HepG2 (cell line): Measurements from ENCODE around the gene GRP. TPM values are rescaled to one million over a fixed set of nuclear protein-coding genes. Genes with fewer than 3 reads are reported as not detected.

Experiments
- ATAC-seq: fragments of 200-7000 bp; cut with Tn5 transposase; 3 replicates; pipeline ENCODE4 v1.9.1; 2020; ENCODE audit warnings: mild to moderate bottlenecking, moderate library complexity
- BruUV-seq: library from RNA; stranded (reverse); fragments of 400-500 nt; replicated peaks from 2 replicates; lab custom pipeline; 2021; lab: Mats Ljungman, UMichigan
- CTCF ChIA-PET: fragments of 300-600 bp; formaldehyde crosslinking; extraction: SDS; loops from one replicate; lab custom pipeline; 2021; ENCODE audit warnings: low total read pairs, inconsistent platforms, low intra/inter-chr PET ratio; lab: Yijun Ruan, JAX
- POLR2A ChIA-PET: fragments of 350-600 bp; sonication (Branson Sonifier 250); formaldehyde crosslinking; loops from one replicate; lab custom pipeline; 2020; ENCODE audit warnings: antibody characterized with exemption, inconsistent platforms; lab: Yijun Ruan, JAX
- DNase-seq: peaks from one replicate; pipeline ENCODE4 v3.0.0-alpha.2; 2015; ENCODE audit warnings: low spot score
- FAIRE-seq: peaks from 3 replicates; lab custom pipeline; 2011; peaks lifted over from hg19 to GRCh38; lab: Jason Lieb, UNC
- H2AFZ ChIP-seq: one replicate; pipeline ENCODE4 v1.6.1; 2011; ENCODE audit warnings: low read length, inconsistent platforms
- H3K27ac ChIP-seq: fragments of 300-600 bp; 3 replicates; pipeline ENCODE4 v1.8.0; 2011; ENCODE audit warnings: mixed run types, mild to moderate bottlenecking, mixed read lengths, low read length, inconsistent platforms; ENCODE audit not compliant: insufficient read depth; ENCODE audit errors: extremely low read length
- H3K27me3 ChIP-seq, 2 experiments: fragments of 200-600 bp in 1 of 2; 2 replicates in 1 of 2; 3 replicates in 1 of 2; pipeline versions ENCODE4 v1.6.0 to v1.8.0; 2011; ENCODE audit warnings: low read length in 2 of 2, mild to moderate bottlenecking in 2 of 2, moderate library complexity in 2 of 2, inconsistent platforms in 1 of 2; ENCODE audit not compliant: insufficient read depth in 2 of 2, control insufficient read depth in 1 of 2
- H3K36me3 ChIP-seq, 2 experiments: fragments of 200-600 bp in 1 of 2; replicated peaks in 1 of 2; 2 replicates in 1 of 2; 3 replicates in 1 of 2; pipeline versions ENCODE4 v1.5.1 to v1.8.0; 2011; ENCODE audit warnings: low read length in 2 of 2, inconsistent platforms in 1 of 2; ENCODE audit not compliant: insufficient read depth in 2 of 2, control insufficient read depth in 1 of 2
- H3K4me1 ChIP-seq: 2 replicates; pipeline ENCODE4 v1.5.1; 2012; ENCODE audit warnings: low read length, inconsistent platforms; ENCODE audit not compliant: insufficient read depth
- H3K4me2 ChIP-seq: 2 replicates; pipeline ENCODE4 v1.6.0; 2011; ENCODE audit warnings: low read depth, low read length, inconsistent platforms
- H3K4me3 ChIP-seq, 3 experiments: fragments of 200-600 bp in 1 of 3; sonication (generic), shearing (Covaris generic) in 1 of 3; replicated peaks in 1 of 3; 2 replicates each; pipeline ENCODE4 v1.5.1; 2011 to 2016; ENCODE audit warnings: low read length in 3 of 3, inconsistent platforms in 2 of 3, low read depth in 2 of 3, mild to moderate bottlenecking in 2 of 3, control low read depth in 1 of 3, mixed read lengths in 1 of 3; ENCODE audit not compliant: insufficient read depth in 1 of 3
- H3K79me2 ChIP-seq: one replicate; pipeline ENCODE4 v1.6.1; 2011; ENCODE audit warnings: low read length, inconsistent platforms; ENCODE audit not compliant: insufficient read depth
- H3K9ac ChIP-seq: 2 replicates; pipeline ENCODE4 v1.6.0; 2011; ENCODE audit warnings: mild to moderate bottlenecking, low read depth, low read length, inconsistent platforms; ENCODE audit not compliant: insufficient read depth
- H3K9me3 ChIP-seq: 2 replicates; pipeline ENCODE4 v1.5.1; 2012; ENCODE audit warnings: mild to moderate bottlenecking, low read length
- H4K20me1 ChIP-seq: 2 replicates; pipeline ENCODE4 v1.6.0; 2011; ENCODE audit warnings: inconsistent platforms, mild to moderate bottlenecking, low read length, moderate library complexity; ENCODE audit not compliant: insufficient read depth
- MLLT10 ChIP-seq: sonication (generic); formaldehyde crosslinking; IDR thresholded peaks from 2 replicates; pipeline ENCODE4 v1.4.0; 2020; ENCODE audit warnings: missing genetic modification reagents
- PHF20 ChIP-seq: sonication (generic); formaldehyde crosslinking; IDR thresholded peaks from 2 replicates; pipeline ENCODE4 v1.5.0; 2020; ENCODE audit warnings: mild to moderate bottlenecking, missing genetic modification reagents
- SETDB1 ChIP-seq: sonication (generic); formaldehyde crosslinking; IDR thresholded peaks from 2 replicates; pipeline ENCODE4 v1.5.1; 2020; ENCODE audit warnings: missing genetic modification reagents, mild to moderate bottlenecking, borderline replicate concordance
- ZFX ChIP-seq: sonication (generic); formaldehyde crosslinking; IDR thresholded peaks from 2 replicates; pipeline ENCODE4 v1.4.0; 2020; ENCODE audit warnings: mild to moderate bottlenecking, low read depth, missing genetic modification reagents, moderate library complexity
- whole genome bisulfite sequencing: methylation state at CpG from one replicate; pipeline ENCODE4 v1.1.6; 2017; ENCODE audit warnings: low lambda C conversion rate; 5-methylcytosine and 5-hydroxymethylcytosine counted together
- in situ Hi-C: cut with HindIII; loops from 2 replicates; pipeline ENCODE4 v1.10.0; 2017; ENCODE audit warnings: low pct_unique_long_range_greater_than_20kb; ENCODE audit not compliant: extremely low pct_ligation_motif_present
- intact Hi-C: fragments of 100-400 bp; cut with micrococcal nuclease; formaldehyde crosslinking; loops from one replicate; pipeline ENCODE4 v1.10.0; 2022; ENCODE audit not compliant: unreplicated experiment
- polyA plus RNA-seq, 8 experiments: library from polyadenylated mRNA; depleted of rRNA in 3 of 8; stranded (reverse) in 7 of 8; unstranded in 1 of 8; fragments of >200 nt; fragmentation: Illumina TruSeq in 4 of 8; extraction: Trizol in 4 of 8; gene quantifications; 2 replicates each; pipeline versions ENCODE4 v1.2.1 to v1.2.3, GENCODE V29; 2011 to 2016; ENCODE audit warnings: low read depth in 4 of 8, missing spikeins in 1 of 8, mixed read lengths in 1 of 8; ENCODE audit not compliant: insufficient read depth in 1 of 8
- total RNA-seq, 5 experiments: library from RNA; depleted of rRNA; stranded (reverse); fragments of >200 nt; fragmentation: Illumina TruSeq; extraction: Trizol; gene quantifications; 2 replicates each; pipeline ENCODE4 v1.2.3, GENCODE V29; 2016; ENCODE audit warnings: low read depth in 1 of 5
- TF ChIP-seq, protein P1 (sequence below): sonication (generic); formaldehyde crosslinking; IDR thresholded peaks from 2 replicates; pipeline ENCODE4 v1.4.0; 2020; ENCODE audit warnings: missing genetic modification reagents
- TF ChIP-seq, protein P2 (sequence below): sonication (generic); formaldehyde crosslinking; IDR thresholded peaks from 2 replicates; pipeline ENCODE4 v1.8.1; 2023; ENCODE audit warnings: mild to moderate bottlenecking, missing genetic modification reagents, borderline replicate concordance
- TF ChIP-seq, protein P3 (sequence below): IDR thresholded peaks from 2 replicates; pipeline ENCODE4 v1.6.1; 2016; ENCODE audit warnings: missing biosample characterization, missing genetic modification reagents, low read depth
- TF ChIP-seq, protein P4 (sequence below): sonication (generic); formaldehyde crosslinking; IDR thresholded peaks from 2 replicates; pipeline ENCODE4 v1.4.0; 2020; ENCODE audit warnings: missing genetic modification reagents

Gene GRP
- total and polyA plus RNA-seq, 2 of the 13 experiments (the other 11 are each of a cell fraction or from before 2014, with no cell fraction given) = not detected

DNA sequence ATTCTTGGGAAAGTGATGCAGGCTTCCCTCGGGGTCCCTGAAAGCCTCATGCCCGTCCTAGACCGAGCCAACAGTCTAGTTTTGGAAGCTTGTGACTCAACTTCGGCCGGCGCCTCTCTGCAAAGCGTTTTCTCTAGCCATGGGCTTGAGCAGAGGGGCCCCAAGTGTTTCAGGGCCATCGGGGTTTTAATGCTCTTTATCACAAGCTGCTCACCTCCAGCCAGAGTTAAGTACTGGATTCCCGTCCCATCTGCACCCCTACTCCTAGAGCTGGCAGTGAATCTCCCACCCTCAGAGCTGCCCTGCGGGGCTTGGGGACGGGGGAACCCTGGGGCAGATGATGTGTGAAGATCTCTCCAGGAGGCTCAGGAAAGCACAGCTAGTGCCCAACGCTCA, 46.0 kb downstream of the GRP start:
- DNase-seq = no peak
- no peak overlapping the region for H3K9ac ChIP-seq
- intact Hi-C loops (no loop called here), in situ Hi-C loops (loop anchor here (10.0 kb wide), 1 partner anchor 181 kb away; no protein-coding TSS in a partner anchor)
- BruUV-seq = no TSS peak
- H3K79me2 ChIP-seq = no peaks in the 10 kb centered on the region
- POLR2A ChIA-PET = no interaction called here
- FAIRE-seq = no peak
- H3K9me3 ChIP-seq = no peaks in the 10 kb centered on the region
- H3K4me2 ChIP-seq = no peak overlapping the region
- H3K4me3 ChIP-seq = no peak overlapping the region
- H3K4me1 ChIP-seq = no peaks in the 10 kb centered on the region
- ATAC-seq = no peak
- peaks cover 9 to 65% of the 10 kb centered on the region in 2 experiments for H3K27me3 ChIP-seq
- no peak for TF ChIP-seq ZFX (CRISPR knock-in tag)
- TF ChIP-seq, protein P1, sequence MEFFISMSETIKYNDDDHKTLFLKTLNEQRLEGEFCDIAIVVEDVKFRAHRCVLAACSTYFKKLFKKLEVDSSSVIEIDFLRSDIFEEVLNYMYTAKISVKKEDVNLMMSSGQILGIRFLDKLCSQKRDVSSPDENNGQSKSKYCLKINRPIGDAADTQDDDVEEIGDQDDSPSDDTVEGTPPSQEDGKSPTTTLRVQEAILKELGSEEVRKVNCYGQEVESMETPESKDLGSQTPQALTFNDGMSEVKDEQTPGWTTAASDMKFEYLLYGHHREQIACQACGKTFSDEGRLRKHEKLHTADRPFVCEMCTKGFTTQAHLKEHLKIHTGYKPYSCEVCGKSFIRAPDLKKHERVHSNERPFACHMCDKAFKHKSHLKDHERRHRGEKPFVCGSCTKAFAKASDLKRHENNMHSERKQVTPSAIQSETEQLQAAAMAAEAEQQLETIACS (CRISPR knock-in tag) = no peak
- TF ChIP-seq, protein P2, sequence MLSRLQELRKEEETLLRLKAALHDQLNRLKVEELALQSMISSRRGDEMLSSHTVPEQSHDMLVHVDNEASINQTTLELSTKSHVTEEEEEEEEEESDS (CRISPR knock-in tag) = no peak
- TF ChIP-seq PHF20 (CRISPR knock-in tag) = no peak
- TF ChIP-seq, protein P3, sequence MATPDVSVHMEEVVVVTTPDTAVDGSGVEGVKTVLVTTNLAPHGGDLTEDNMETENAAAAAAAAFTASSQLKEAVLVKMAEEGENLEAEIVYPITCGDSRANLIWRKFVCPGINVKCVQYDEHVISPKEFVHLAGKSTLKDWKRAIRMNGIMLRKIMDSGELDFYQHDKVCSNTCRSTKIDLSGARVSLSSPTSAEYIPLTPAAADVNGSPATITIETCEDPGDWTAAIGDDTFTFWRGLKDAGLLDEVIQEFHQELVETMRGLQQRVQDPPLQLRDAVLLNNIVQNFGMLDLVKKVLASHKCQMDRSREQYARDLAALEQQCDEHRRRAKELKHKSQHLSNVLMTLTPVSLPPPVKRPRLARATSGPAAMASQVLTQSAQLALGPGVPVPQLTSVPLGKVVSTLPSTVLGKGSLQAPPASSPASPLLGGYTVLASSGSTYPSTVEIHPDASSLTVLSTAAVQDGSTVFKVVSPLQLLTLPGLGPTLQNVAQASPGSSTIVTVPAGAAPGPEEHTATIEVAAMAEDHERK = no peak
- TF ChIP-seq, protein P4, sequence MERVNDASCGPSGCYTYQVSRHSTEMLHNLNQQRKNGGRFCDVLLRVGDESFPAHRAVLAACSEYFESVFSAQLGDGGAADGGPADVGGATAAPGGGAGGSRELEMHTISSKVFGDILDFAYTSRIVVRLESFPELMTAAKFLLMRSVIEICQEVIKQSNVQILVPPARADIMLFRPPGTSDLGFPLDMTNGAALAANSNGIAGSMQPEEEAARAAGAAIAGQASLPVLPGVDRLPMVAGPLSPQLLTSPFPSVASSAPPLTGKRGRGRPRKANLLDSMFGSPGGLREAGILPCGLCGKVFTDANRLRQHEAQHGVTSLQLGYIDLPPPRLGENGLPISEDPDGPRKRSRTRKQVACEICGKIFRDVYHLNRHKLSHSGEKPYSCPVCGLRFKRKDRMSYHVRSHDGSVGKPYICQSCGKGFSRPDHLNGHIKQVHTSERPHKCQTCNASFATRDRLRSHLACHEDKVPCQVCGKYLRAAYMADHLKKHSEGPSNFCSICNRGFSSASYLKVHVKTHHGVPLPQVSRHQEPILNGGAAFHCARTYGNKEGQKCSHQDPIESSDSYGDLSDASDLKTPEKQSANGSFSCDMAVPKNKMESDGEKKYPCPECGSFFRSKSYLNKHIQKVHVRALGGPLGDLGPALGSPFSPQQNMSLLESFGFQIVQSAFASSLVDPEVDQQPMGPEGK = no peak
- TF ChIP-seq MLLT10 (CRISPR knock-in tag) = no peak
- TF ChIP-seq SETDB1 (CRISPR knock-in tag) = no peak
- H2AFZ ChIP-seq = no peak overlapping the region
- 28% methylated on average over 9 of the region's 12 CpGs for WGBS
- no peak overlapping the region for H3K27ac ChIP-seq
- H3K36me3 ChIP-seq = no peaks in the 10 kb centered on the region
- CTCF ChIA-PET = no interaction called here
- H4K20me1 ChIP-seq = no peaks in the 10 kb centered on the region
